Measurements from ENCODE around the gene SARDH.
"Not testable (repeated sequence)": the region's sequence is repeated elsewhere in the genome, so short reads cannot be mapped to it uniquely, and the experiment has no call there.

SARDH gene

GRCh38 chr9:133628766-133629165 is 109.4 kb downstream of the SARDH start:
- DNase-seq: no peak

- DNase-seq: no peak
Measured at GRCh38 chr9:133627341-133627740, 110.8 kb downstream of the SARDH start.

- DNase-seq: not testable (repeated sequence)
Measured at GRCh38 chr9:133626008-133626407, 112.1 kb downstream of the SARDH start.

GRCh38 chr9:133622555-133622954 is 115.6 kb downstream of the SARDH start:
- DNase-seq: no peak

GRCh38 chr9:133621725-133622267 is 116.4 kb downstream of the SARDH start:
- no peak for DNase-seq

GRCh38 chr9:133619791-133620190 is 118.4 kb downstream of the SARDH start:
- no peak for DNase-seq

GRCh38 chr9:133618726-133619125 is 119.4 kb downstream of the SARDH start:
- no peak for DNase-seq

GRCh38 chr9:133616643-133617405 is 121.3 kb downstream of the SARDH start:
- DNase-seq: no peak

- DNase-seq: no peak
Measured at GRCh38 chr9:133615606-133616188, 122.5 kb downstream of the SARDH start.

GRCh38 chr9:133615186-133615585 is 123.0 kb downstream of the SARDH start:
- DNase-seq: no peak

- no peak for DNase-seq
Measured at GRCh38 chr9:133614678-133615077, 123.5 kb downstream of the SARDH start.

- DNase-seq: no peak
Measured at GRCh38 chr9:133614056-133614455, 124.1 kb downstream of the SARDH start.
